HepG2 (cell line): ENCODE measurements around the gene DLX6. TPM values are rescaled to one million over a fixed set of nuclear protein-coding genes. Genes with fewer than 3 reads are reported as not detected.
A peak's percentile ranks its signal among the peaks of the same experiment; 100 is the strongest.

ENCODE experiments used
- DMAP1 ChIP-seq: IDR thresholded peaks from 2 replicates; pipeline ENCODE4 v1.6.1; 2016
- GTF3A ChIP-seq: sonication (generic); formaldehyde crosslinking; conservative IDR thresholded peaks from 2 replicates; pipeline ENCODE4 v1.4.0; 2020; ENCODE audit warnings: mild to moderate bottlenecking, missing genetic modification reagents
- HOXA3 ChIP-seq: sonication (generic); formaldehyde crosslinking; IDR thresholded peaks from 2 replicates; pipeline ENCODE4 v1.5.0; 2020; ENCODE audit warnings: missing genetic modification reagents
- KLF11 ChIP-seq: IDR thresholded peaks from 2 replicates; pipeline ENCODE4 v1.6.1; 2016; ENCODE audit warnings: missing compliant biosample characterization
- MBD4 ChIP-seq: IDR thresholded peaks from 2 replicates; pipeline ENCODE4 v1.6.1; 2012; ENCODE audit warnings: low read length, inconsistent platforms, borderline replicate concordance
- MLX ChIP-seq: IDR thresholded peaks from 2 replicates; pipeline ENCODE4 v1.6.1; 2016
- PLRG1 ChIP-seq: fragments of 450-650 bp; conservative IDR thresholded peaks from 2 replicates; pipeline ENCODE4 v1.6.1; 2016
- RORA ChIP-seq: sonication (generic); formaldehyde crosslinking; IDR thresholded peaks from 2 replicates; pipeline ENCODE4 v1.5.0; 2020; ENCODE audit warnings: mild to moderate bottlenecking, missing genetic modification reagents, moderate library complexity
- SOX13 ChIP-seq, 3 experiments: fragments of 450-650 bp in 1 of 3; sonication (generic) in 1 of 3; formaldehyde crosslinking in 1 of 3; IDR thresholded peaks in 2 of 3; conservative IDR thresholded peaks in 1 of 3; 2 replicates each; pipeline versions ENCODE4 v1.5.0 to v1.6.1; 2016 to 2020; ENCODE audit warnings: antibody characterized with exemption in 1 of 3, mild to moderate bottlenecking in 1 of 3, missing compliant biosample characterization in 1 of 3, missing genetic modification reagents in 1 of 3, moderate library complexity in 1 of 3
- SP4 ChIP-seq: sonication (generic); formaldehyde crosslinking; IDR thresholded peaks from 2 replicates; pipeline ENCODE4 v1.8.1; 2023; ENCODE audit warnings: mild to moderate bottlenecking, missing genetic modification reagents
- SYNCRIP ChIP-seq: fragments of 200-400 bp; formaldehyde crosslinking; IDR thresholded peaks from 2 replicates; pipeline ENCODE4 v1.6.1; 2018; ENCODE audit warnings: mild to moderate bottlenecking, low read depth, low read length; ENCODE audit not compliant: insufficient read depth
- THRA ChIP-seq: sonication (generic); formaldehyde crosslinking; IDR thresholded peaks from 2 replicates; pipeline ENCODE4 v1.4.0; 2020; ENCODE audit warnings: missing genetic modification reagents, borderline replicate concordance
- TOPORS ChIP-seq: sonication (generic); formaldehyde crosslinking; IDR thresholded peaks from 2 replicates; pipeline ENCODE4 v1.8.0; 2023; ENCODE audit warnings: mild to moderate bottlenecking, missing genetic modification reagents
- TP53 ChIP-seq: sonication (generic); formaldehyde crosslinking; conservative IDR thresholded peaks from 2 replicates; pipeline ENCODE4 v1.4.0; 2020; ENCODE audit warnings: missing genetic modification reagents
- TSC22D2 ChIP-seq: sonication (generic); formaldehyde crosslinking; IDR thresholded peaks from 2 replicates; pipeline ENCODE4 v1.5.1; 2020; ENCODE audit warnings: missing genetic modification reagents, mild to moderate bottlenecking, borderline replicate concordance
- ZBTB14 ChIP-seq: sonication (generic); formaldehyde crosslinking; IDR thresholded peaks from 2 replicates; pipeline ENCODE4 v1.4.0; 2020; ENCODE audit warnings: missing genetic modification reagents
- ZC3H4 ChIP-seq: sonication (generic); formaldehyde crosslinking; IDR thresholded peaks from 2 replicates; pipeline ENCODE4 v1.4.0; 2020; ENCODE audit warnings: missing genetic modification reagents, borderline replicate concordance
- ZNF180 ChIP-seq: sonication (generic); formaldehyde crosslinking; IDR thresholded peaks from 2 replicates; pipeline ENCODE4 v1.4.0; 2020; ENCODE audit warnings: low read depth, missing genetic modification reagents, borderline replicate concordance
- ZNF256 ChIP-seq: sonication (generic); formaldehyde crosslinking; conservative IDR thresholded peaks from 2 replicates; pipeline ENCODE4 v1.4.0; 2020; ENCODE audit warnings: missing genetic modification reagents
- ZNF280B ChIP-seq: sonication (generic); formaldehyde crosslinking; IDR thresholded peaks from 2 replicates; pipeline ENCODE4 v1.5.0; 2020; ENCODE audit warnings: missing genetic modification reagents, mild to moderate bottlenecking, borderline replicate concordance
- ZNF33A ChIP-seq: sonication (generic); formaldehyde crosslinking; IDR thresholded peaks from 2 replicates; pipeline ENCODE4 v1.5.1; 2020; ENCODE audit warnings: missing genetic modification reagents, mild to moderate bottlenecking, moderate library complexity, borderline replicate concordance
- ZNF460 ChIP-seq: sonication (generic); formaldehyde crosslinking; IDR thresholded peaks from 2 replicates; pipeline ENCODE4 v1.5.1; 2020; ENCODE audit warnings: missing genetic modification reagents, mild to moderate bottlenecking, borderline replicate concordance
- ZNF557 ChIP-seq: sonication (generic); formaldehyde crosslinking; IDR thresholded peaks from 2 replicates; pipeline ENCODE4 v1.4.0; 2020; ENCODE audit warnings: missing genetic modification reagents
- ZNF562 ChIP-seq: sonication (generic); formaldehyde crosslinking; IDR thresholded peaks from 2 replicates; pipeline ENCODE4 v1.8.0; 2022; ENCODE audit warnings: missing genetic modification reagents, borderline replicate concordance
- ZNF878 ChIP-seq: sonication (generic); formaldehyde crosslinking; IDR thresholded peaks from 2 replicates; pipeline ENCODE4 v1.8.1; 2023; ENCODE audit warnings: mild to moderate bottlenecking, missing genetic modification reagents, moderate library complexity
- ZSCAN30 ChIP-seq: sonication (generic); formaldehyde crosslinking; IDR thresholded peaks from 2 replicates; pipeline ENCODE4 v1.5.0; 2020; ENCODE audit warnings: mild to moderate bottlenecking, missing genetic modification reagents
- polyA plus RNA-seq, 8 experiments: library from polyadenylated mRNA; depleted of rRNA in 3 of 8; stranded (reverse) in 7 of 8; unstranded in 1 of 8; fragments of >200 nt; fragmentation: Illumina TruSeq in 4 of 8; extraction: Trizol in 4 of 8; gene quantifications; 2 replicates each; pipeline versions ENCODE4 v1.2.1 to v1.2.3, GENCODE V29; 2011 to 2016; ENCODE audit warnings: low read depth in 4 of 8, missing spikeins in 1 of 8, mixed read lengths in 1 of 8; ENCODE audit not compliant: insufficient read depth in 1 of 8
- total RNA-seq, 5 experiments: library from RNA; depleted of rRNA; stranded (reverse); fragments of >200 nt; fragmentation: Illumina TruSeq; extraction: Trizol; gene quantifications; 2 replicates each; pipeline ENCODE4 v1.2.3, GENCODE V29; 2016; ENCODE audit warnings: low read depth in 1 of 5

DLX6 gene
- total and polyA plus RNA-seq, 2 of the 13 experiments (the other 11 are each of a cell fraction or from before 2014, with no cell fraction given): 3.5 to 5.5 TPM

GRCh38 chr7:97016381-97017191, 11.2 kb downstream of the DLX6 start (continued):
- TF ChIP-seq SYNCRIP (no peak), MBD4 (no peak), SP4 (peak; percentile 21; the same call in 1 of the 2 replicates), ZC3H4 (CRISPR knock-in tag) (no peak), ZNF33A (CRISPR knock-in tag) (no peak), DMAP1 (CRISPR knock-in tag) (peak; percentile 54), TP53 (CRISPR knock-in tag) (0 out of 2 replicates have a peak, but pooled peaks have one; percentile 58), ZNF562 (no peak), KLF11 (CRISPR knock-in tag) (0 out of 2 replicates have a peak, but pooled peaks have one; percentile 41), HOXA3 (CRISPR knock-in tag) (peak; percentile 78), TSC22D2 (peak; percentile 31; the same call in 1 of the 2 replicates), ZNF280B (CRISPR knock-in tag) (0 out of 2 replicates have a peak, but pooled peaks have one; percentile 9), RORA (CRISPR knock-in tag) (no peak), PLRG1 (no peak), ZBTB14 (CRISPR knock-in tag) (peak; percentile 50; the same call in 1 of the 2 replicates), THRA (no peak; the same call in 1 of the 2 replicates), ZNF460 (CRISPR knock-in tag) (no peak), ZSCAN30 (CRISPR knock-in tag) (no peak), ZNF256 (0 out of 2 replicates have a peak, but pooled peaks have one; percentile 15), ZNF557 (0 out of 2 replicates have a peak, but pooled peaks have one; percentile 60), ZNF878 (no peak), TOPORS (peak; percentile 66; the same call in 1 of the 2 replicates), MLX (CRISPR knock-in tag) (no peak; the same call in 1 of the 2 replicates), SOX13 (IDR thresholded peaks at IDR 0.05) (no peak), SOX13 (CRISPR knock-in tag; conservative IDR thresholded peaks at IDR 0.05 in 1 of 2, IDR thresholded peaks at IDR 0.05 in 1 of 2) (no peak; a peak in 1 of 4 replicates), ZNF180 (CRISPR knock-in tag) (no peak), GTF3A (CRISPR knock-in tag) (no peak)
